ENCODE measurements around the gene TP53TG5.

GRCh38 chr20:45409521-45410272 lies 31.6 kb upstream of the TP53TG5 start:
- TF ChIP-seq, protein P1, sequence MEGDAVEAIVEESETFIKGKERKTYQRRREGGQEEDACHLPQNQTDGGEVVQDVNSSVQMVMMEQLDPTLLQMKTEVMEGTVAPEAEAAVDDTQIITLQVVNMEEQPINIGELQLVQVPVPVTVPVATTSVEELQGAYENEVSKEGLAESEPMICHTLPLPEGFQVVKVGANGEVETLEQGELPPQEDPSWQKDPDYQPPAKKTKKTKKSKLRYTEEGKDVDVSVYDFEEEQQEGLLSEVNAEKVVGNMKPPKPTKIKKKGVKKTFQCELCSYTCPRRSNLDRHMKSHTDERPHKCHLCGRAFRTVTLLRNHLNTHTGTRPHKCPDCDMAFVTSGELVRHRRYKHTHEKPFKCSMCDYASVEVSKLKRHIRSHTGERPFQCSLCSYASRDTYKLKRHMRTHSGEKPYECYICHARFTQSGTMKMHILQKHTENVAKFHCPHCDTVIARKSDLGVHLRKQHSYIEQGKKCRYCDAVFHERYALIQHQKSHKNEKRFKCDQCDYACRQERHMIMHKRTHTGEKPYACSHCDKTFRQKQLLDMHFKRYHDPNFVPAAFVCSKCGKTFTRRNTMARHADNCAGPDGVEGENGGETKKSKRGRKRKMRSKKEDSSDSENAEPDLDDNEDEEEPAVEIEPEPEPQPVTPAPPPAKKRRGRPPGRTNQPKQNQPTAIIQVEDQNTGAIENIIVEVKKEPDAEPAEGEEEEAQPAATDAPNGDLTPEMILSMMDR (IDR thresholded peaks at IDR 0.05 in 4 of 5, conservative IDR thresholded peaks at IDR 0.05 in 1 of 5), result no peak
- no peak for TF ChIP-seq POLR2A (IDR thresholded peaks at IDR 0.05)

All from gastrocnemius medialis (tissue), 4 donors.